Tibial nerve (tissue), 4 donors: ENCODE measurements around the gene CCDC74B.
"Not testable (repeated sequence)": the region's sequence is repeated elsewhere in the genome, so short reads cannot be mapped to it uniquely, and the experiment has no call there.

ENCODE experiments used
- CTCF ChIP-seq, 5 experiments: fragments of 200-600 bp in 3 of 5; fragments of 450-650 bp in 2 of 5; sonication (generic) in 3 of 5; IDR thresholded peaks; one replicate each; pipeline ENCODE4 v1.5.1; 2016 to 2019; ENCODE audit warnings: antibody characterized with exemption in 5 of 5, mild to moderate bottlenecking in 3 of 5, moderate library complexity in 2 of 5
- EP300 ChIP-seq, 2 donors: sonication (generic); formaldehyde crosslinking; IDR thresholded peaks; one replicate each; pipeline ENCODE4 v1.6.1; 2017; ENCODE audit warnings: antibody characterized with exemption in 2 of 2, mild to moderate bottlenecking in 1 of 2
- POLR2A ChIP-seq, 2 donors: fragments of 450-650 bp; IDR thresholded peaks; one replicate each; pipeline ENCODE4 v1.6.1; 2017; ENCODE audit warnings: antibody characterized with exemption in 2 of 2, mild to moderate bottlenecking in 2 of 2, moderate library complexity in 2 of 2

DNA sequence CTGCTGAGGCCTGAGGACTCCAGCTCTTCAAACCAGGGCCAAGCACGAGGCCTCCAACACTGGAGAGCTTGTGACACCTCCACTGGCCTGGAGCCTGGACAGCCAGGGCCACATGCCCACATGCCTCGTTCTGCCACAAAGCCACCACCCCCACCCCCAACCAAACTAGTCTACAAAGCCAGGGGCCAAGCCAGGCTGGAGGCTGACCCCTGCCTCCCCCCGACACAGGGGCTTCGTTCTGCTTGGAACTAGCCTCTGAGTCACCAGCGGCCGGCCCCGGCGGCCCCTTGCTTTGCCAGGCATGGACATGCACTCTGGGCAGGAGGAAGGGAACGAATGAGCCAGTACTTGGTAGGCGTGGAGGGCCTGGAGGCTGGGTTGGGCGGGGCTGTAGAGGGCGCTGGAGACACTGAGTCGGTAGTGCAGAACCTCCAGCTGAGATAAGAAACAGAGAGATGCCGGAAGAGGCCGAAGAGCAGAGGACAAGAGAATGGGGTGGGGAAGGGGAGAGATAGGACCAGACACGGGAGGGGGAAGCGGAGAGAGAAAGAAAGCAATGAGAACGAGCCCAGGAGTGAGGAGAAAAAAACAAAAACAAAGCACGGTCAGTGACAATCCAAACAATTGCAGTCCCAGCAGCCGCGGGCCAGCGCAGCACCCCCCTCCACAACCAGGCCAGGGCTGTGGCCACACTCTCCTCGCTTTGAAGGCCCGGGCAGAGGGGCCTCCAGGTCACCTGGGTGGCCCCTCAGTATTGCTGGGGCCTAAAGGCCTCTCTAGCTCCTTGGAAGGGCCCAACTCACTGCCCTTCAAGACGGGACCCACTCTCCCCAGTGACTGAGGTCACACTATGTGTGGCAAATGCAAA lies 16.2 kb upstream of the CCDC74B start:
- not testable (repeated sequence) for TF ChIP-seq CTCF, POLR2A, EP300 (IDR thresholded peaks at IDR 0.05)
